ENCODE results near the gene TNS1. TPM values are rescaled to one million over a fixed set of nuclear protein-coding genes. Genes with fewer than 3 reads are reported as not detected.
"Not testable (repeated sequence)": the region's sequence is repeated elsewhere in the genome, so short reads cannot be mapped to it uniquely, and the experiment has no call there.

TNS1 gene
- total RNA-seq, 2 donors from 2014 or later: 0.65 to 0.93 TPM

GRCh38 chr2:217791551-217791950 is 211.2 kb downstream of the TNS1 start:
- H3K4me3 Mint-ChIP-seq: no peak overlapping the region
- DNase-seq (no peak), ATAC-seq (replicated peaks in 1 of 2) (no peak)
- H3K27me3 Mint-ChIP-seq (ENCODE audit: low read depth): no peaks in the 10 kb centered on the region
- H3K36me3 Mint-ChIP-seq (ENCODE audit: insufficient read depth in 2 of 2): no peaks in the 10 kb centered on the region
- H3K4me1 Mint-ChIP-seq (ENCODE audit: low read depth): peaks cover 11% of the 10 kb centered on the region
- H3K27ac Mint-ChIP-seq: no peak overlapping the region
- H3K9me3 Mint-ChIP-seq: no peaks in the 10 kb centered on the region

GRCh38 chr2:217790681-217791392 is 212.0 kb downstream of the TNS1 start:
- H3K27ac Mint-ChIP-seq: no peak overlapping the region
- no peaks in the 10 kb centered on the region for H3K36me3 Mint-ChIP-seq (ENCODE audit: insufficient read depth in 2 of 2)
- peaks cover 11% of the 10 kb centered on the region for H3K4me1 Mint-ChIP-seq (ENCODE audit: low read depth)
- H3K27me3 Mint-ChIP-seq (ENCODE audit: low read depth): no peaks in the 10 kb centered on the region
- no peaks in the 10 kb centered on the region for H3K9me3 Mint-ChIP-seq
- DNase-seq (no peak), ATAC-seq (replicated peaks in 1 of 2) (peak; percentile 38 to 42)
- peak overlapping the region; percentile 29 to 86 for H3K4me3 Mint-ChIP-seq

GRCh38 chr2:217790195-217790594 is 212.6 kb downstream of the TNS1 start:
- Mint-ChIP-seq H3K27ac (peak overlapping the region; percentile 51), H3K4me1 (ENCODE audit: low read depth) (peaks cover 11% of the 10 kb centered on the region)

GRCh38 chr2:217789736-217790181 is 213.0 kb downstream of the TNS1 start:
- Mint-ChIP-seq H3K27me3 (ENCODE audit: low read depth) (no peaks in the 10 kb centered on the region), H3K27ac (no peak overlapping the region), H3K4me3 (peak overlapping the region; percentile 29 to 86), H3K4me1 (ENCODE audit: low read depth) (peaks cover 11% of the 10 kb centered on the region), H3K9me3 (no peaks in the 10 kb centered on the region), H3K36me3 (ENCODE audit: insufficient read depth in 2 of 2) (no peaks in the 10 kb centered on the region)
- peak in 1 of 2 donors; percentile 16 for ATAC-seq (replicated peaks in 1 of 2)
- no peak for DNase-seq

More at GRCh38 chr2:217790195-217790594, 212.6 kb downstream of the TNS1 start:
- Mint-ChIP-seq H3K4me3 (peak overlapping the region; percentile 29 to 86), H3K27me3 (ENCODE audit: low read depth) (no peaks in the 10 kb centered on the region), H3K36me3 (ENCODE audit: insufficient read depth in 2 of 2) (no peaks in the 10 kb centered on the region), H3K9me3 (no peaks in the 10 kb centered on the region)
- ATAC-seq (replicated peaks in 1 of 2) (peak; percentile 73 to 79), DNase-seq (peak; percentile 12 to 18)

GRCh38 chr2:217789003-217789735 is 213.6 kb downstream of the TNS1 start:
- H3K4me3 Mint-ChIP-seq: peak overlapping the region; percentile 29 to 86
- peaks cover 11% of the 10 kb centered on the region for H3K4me1 Mint-ChIP-seq (ENCODE audit: low read depth)
- no peaks in the 10 kb centered on the region for H3K9me3 Mint-ChIP-seq
- H3K27me3 Mint-ChIP-seq (ENCODE audit: low read depth): peaks cover 5% of the 10 kb centered on the region
- peak; percentile 75 to 84 for DNase-seq
- no peak overlapping the region for H3K27ac Mint-ChIP-seq
- H3K36me3 Mint-ChIP-seq (ENCODE audit: insufficient read depth in 2 of 2): peaks cover 0 to 2% of the 10 kb centered on the region in 2 donors
- ATAC-seq (replicated peaks in 1 of 2): peak; percentile 45 to 53

GRCh38 chr2:217788669-217789002 is 214.2 kb downstream of the TNS1 start:
- DNase-seq (no peak), ATAC-seq (replicated peaks in 1 of 2) (no peak)
- H3K27me3 Mint-ChIP-seq (ENCODE audit: low read depth): peaks cover 7% of the 10 kb centered on the region
- peak overlapping the region in 1 of 2 donors; percentile 18 for H3K4me3 Mint-ChIP-seq
- H3K4me1 Mint-ChIP-seq (ENCODE audit: low read depth): peaks cover 11% of the 10 kb centered on the region
- no peak overlapping the region for H3K27ac Mint-ChIP-seq
- peaks cover 0 to 2% of the 10 kb centered on the region in 2 donors for H3K36me3 Mint-ChIP-seq (ENCODE audit: insufficient read depth in 2 of 2)
- H3K9me3 Mint-ChIP-seq: no peaks in the 10 kb centered on the region

GRCh38 chr2:217787160-217787877 is 215.5 kb downstream of the TNS1 start:
- peaks cover 0 to 4% of the 10 kb centered on the region in 2 donors for H3K36me3 Mint-ChIP-seq (ENCODE audit: insufficient read depth in 2 of 2)
- peaks cover 0 to 2% of the 10 kb centered on the region in 2 donors for H3K9me3 Mint-ChIP-seq
- peaks cover 7% of the 10 kb centered on the region for H3K27me3 Mint-ChIP-seq (ENCODE audit: low read depth)
- DNase-seq (no peak), ATAC-seq (replicated peaks in 1 of 2) (no peak)
- H3K4me1 Mint-ChIP-seq (ENCODE audit: low read depth): peaks cover 11% of the 10 kb centered on the region
- no peak overlapping the region for H3K4me3 Mint-ChIP-seq
- no peak overlapping the region for H3K27ac Mint-ChIP-seq

- H3K36me3 Mint-ChIP-seq (ENCODE audit: insufficient read depth in 2 of 2); H3K9me3 Mint-ChIP-seq; H3K27ac Mint-ChIP-seq; H3K27me3 Mint-ChIP-seq (ENCODE audit: low read depth); DNase-seq; ATAC-seq (replicated peaks in 1 of 2); H3K4me3 Mint-ChIP-seq: not testable (repeated sequence)
- H3K4me1 Mint-ChIP-seq (ENCODE audit: low read depth): peaks cover 11% of the 10 kb centered on the region
Observed at GRCh38 chr2:217786560-217786959, 216.2 kb downstream of the TNS1 start.

- H3K9me3 Mint-ChIP-seq: peaks cover 0 to 2% of the 10 kb centered on the region in 2 donors
- no peak overlapping the region for H3K27ac Mint-ChIP-seq
- peaks cover 11% of the 10 kb centered on the region for H3K4me1 Mint-ChIP-seq (ENCODE audit: low read depth)
- peak; percentile 65 to 69 for ATAC-seq (replicated peaks in 1 of 2)
- peaks cover 7% of the 10 kb centered on the region for H3K27me3 Mint-ChIP-seq (ENCODE audit: low read depth)
- peaks cover 0 to 4% of the 10 kb centered on the region in 2 donors for H3K36me3 Mint-ChIP-seq (ENCODE audit: insufficient read depth in 2 of 2)
- peak; percentile 76 to 82 for DNase-seq
- peak overlapping the region in 1 of 2 donors; percentile 21 for H3K4me3 Mint-ChIP-seq
Observed at GRCh38 chr2:217785544-217786045, 217.2 kb downstream of the TNS1 start.

- no peak overlapping the region for H3K27ac Mint-ChIP-seq
- H3K4me1 Mint-ChIP-seq (ENCODE audit: low read depth): peaks cover 11% of the 10 kb centered on the region
- peaks cover 7% of the 10 kb centered on the region for H3K27me3 Mint-ChIP-seq (ENCODE audit: low read depth)
- no peak for DNase-seq
- ATAC-seq (replicated peaks in 1 of 2): peak; percentile 25 to 30
- peaks cover 0 to 2% of the 10 kb centered on the region in 2 donors for H3K9me3 Mint-ChIP-seq
- no peak overlapping the region for H3K4me3 Mint-ChIP-seq
- H3K36me3 Mint-ChIP-seq (ENCODE audit: insufficient read depth in 2 of 2): peaks cover 0 to 4% of the 10 kb centered on the region in 2 donors
Observed at GRCh38 chr2:217784996-217785543, 217.7 kb downstream of the TNS1 start.

- Mint-ChIP-seq H3K4me3 (no peak overlapping the region), H3K4me1 (ENCODE audit: low read depth) (peaks cover 5% of the 10 kb centered on the region)
Observed at GRCh38 chr2:217783243-217783642, 219.6 kb downstream of the TNS1 start.

GRCh38 chr2:217777906-217778305 is 224.9 kb downstream of the TNS1 start:
- peaks cover 5% of the 10 kb centered on the region for H3K4me1 Mint-ChIP-seq (ENCODE audit: low read depth)
- H3K9me3 Mint-ChIP-seq: no peaks in the 10 kb centered on the region
- DNase-seq (no peak), ATAC-seq (replicated peaks in 1 of 2) (no peak)
- H3K27ac Mint-ChIP-seq: no peak overlapping the region
- H3K36me3 Mint-ChIP-seq (ENCODE audit: insufficient read depth in 2 of 2): no peaks in the 10 kb centered on the region
- no peaks in the 10 kb centered on the region for H3K27me3 Mint-ChIP-seq (ENCODE audit: low read depth)
- H3K4me3 Mint-ChIP-seq: no peak overlapping the region

More at GRCh38 chr2:217783243-217783642, 219.6 kb downstream of the TNS1 start:
- Mint-ChIP-seq H3K36me3 (ENCODE audit: insufficient read depth in 2 of 2) (peaks cover 0 to 4% of the 10 kb centered on the region in 2 donors), H3K9me3 (peaks cover 0 to 2% of the 10 kb centered on the region in 2 donors), H3K27me3 (ENCODE audit: low read depth) (peaks cover 7% of the 10 kb centered on the region), H3K27ac (no peak overlapping the region)
- no peak for DNase-seq
- no peak for ATAC-seq (replicated peaks in 1 of 2)
